NT2/D1 (cell line): ENCODE results near the gene C4orf50.

ENCODE experiments used
- SUZ12 ChIP-seq: IDR thresholded peaks from 2 replicates; pipeline ENCODE4 v1.6.1; 2011; ENCODE audit not compliant: insufficient read length, insufficient read depth; ENCODE audit errors: extremely low read depth
- YY1 ChIP-seq: IDR thresholded peaks from 2 replicates; pipeline ENCODE4 v1.6.1; 2011; ENCODE audit not compliant: insufficient read length, insufficient read depth
- ZNF274 ChIP-seq: IDR thresholded peaks from 2 replicates; pipeline ENCODE4 v1.6.1; 2011; ENCODE audit warnings: mild to moderate bottlenecking, low read depth, low read length

- no peak for TF ChIP-seq YY1
- TF ChIP-seq ZNF274 = no peak
- no peak for TF ChIP-seq SUZ12
Measured at GRCh38 chr4:5970381-5971077, 47.7 kb downstream of the C4orf50 start.
